GM10266 (cell line): Measurements from ENCODE around the gene FNIP2.

Experiments used
- DNase-seq: peaks from one replicate; pipeline ENCODE4 v3.0.0; 2012; ENCODE audit errors: extremely low spot score
- CTCF ChIP-seq: IDR thresholded peaks from 2 replicates; pipeline ENCODE4 v1.5.1; 2012; ENCODE audit warnings: mild to moderate bottlenecking, low read depth; ENCODE audit not compliant: control insufficient read depth, insufficient read depth; ENCODE audit errors: missing control alignments

FNIP2 gene

GRCh38 chr4:158767451-158767850 is 1.4 kb upstream of the FNIP2 start:
- TF ChIP-seq CTCF, result no peak
- no peak for DNase-seq

GRCh38 chr4:158769175-158769921 is 522 bp downstream of the FNIP2 start:
- no peak for TF ChIP-seq CTCF
- DNase-seq, result peak; percentile 53

GRCh38 chr4:158770671-158771070 is 1.8 kb downstream of the FNIP2 start:
- DNase-seq, result no peak
- TF ChIP-seq CTCF, result no peak

GRCh38 chr4:158771776-158772175 is 3.0 kb downstream of the FNIP2 start:
- no peak for DNase-seq
- TF ChIP-seq CTCF, result no peak

GRCh38 chr4:158775091-158775651 is 6.3 kb downstream of the FNIP2 start:
- no peak for DNase-seq
- TF ChIP-seq CTCF, result no peak

GRCh38 chr4:158776106-158776505 is 7.3 kb downstream of the FNIP2 start:
- no peak for DNase-seq
- TF ChIP-seq CTCF, result no peak

- TF ChIP-seq CTCF, result no peak
- DNase-seq, result no peak
Observed at GRCh38 chr4:158777423-158778155, 8.8 kb downstream of the FNIP2 start.
